GM21825 (cell line): ENCODE results near the gene FGFR4.
A peak's percentile ranks its signal among the peaks of the same experiment; 100 is the strongest.

Experiments used
- ATAC-seq: cut with Tn5 transposase; IDR thresholded peaks from one replicate; pipeline ENCODE4 v1.9.1; 2021; ENCODE audit warnings: mild to moderate bottlenecking, moderate library complexity; ENCODE audit not compliant: unreplicated experiment

Gene FGFR4

GRCh38 chr5:177131019-177131320, 44.3 kb downstream of the FGFR4 start:
- no peak for ATAC-seq

GRCh38 chr5:177131352-177132135, 44.8 kb downstream of the FGFR4 start:
- no peak for ATAC-seq

- no peak for ATAC-seq
These were observed 45.7 kb downstream of the FGFR4 start for GRCh38 chr5:177132136-177133095.

- peak; percentile 54 for ATAC-seq
These were observed 46.6 kb downstream of the FGFR4 start, which contains the start of gene NSD1 for GRCh38 chr5:177133096-177133852. Gene NSD1, plus strand, starts transcription at chr5:177133773. Its CDS starts 1,331 bp downstream, at chr5:177135104.

- peak; percentile 26 for ATAC-seq
These were observed 47.4 kb downstream of the FGFR4 start for GRCh38 chr5:177133853-177134696.

- no peak for ATAC-seq
These were observed 48.0 kb downstream of the FGFR4 start for GRCh38 chr5:177134697-177135225.

- no peak for ATAC-seq
These were observed 53.6 kb downstream of the FGFR4 start for GRCh38 chr5:177140312-177140711.

GRCh38 chr5:177141496-177141895, 54.8 kb downstream of the FGFR4 start:
- ATAC-seq = no peak

GRCh38 chr5:177142098-177142611, 55.4 kb downstream of the FGFR4 start:
- ATAC-seq = no peak

GRCh38 chr5:177142778-177143177, 56.1 kb downstream of the FGFR4 start:
- no peak for ATAC-seq

- ATAC-seq = no peak
These were observed 60.4 kb downstream of the FGFR4 start for GRCh38 chr5:177146891-177147638.
